ENCODE data around the gene RUNX1.

RUNX1 gene

DNA sequence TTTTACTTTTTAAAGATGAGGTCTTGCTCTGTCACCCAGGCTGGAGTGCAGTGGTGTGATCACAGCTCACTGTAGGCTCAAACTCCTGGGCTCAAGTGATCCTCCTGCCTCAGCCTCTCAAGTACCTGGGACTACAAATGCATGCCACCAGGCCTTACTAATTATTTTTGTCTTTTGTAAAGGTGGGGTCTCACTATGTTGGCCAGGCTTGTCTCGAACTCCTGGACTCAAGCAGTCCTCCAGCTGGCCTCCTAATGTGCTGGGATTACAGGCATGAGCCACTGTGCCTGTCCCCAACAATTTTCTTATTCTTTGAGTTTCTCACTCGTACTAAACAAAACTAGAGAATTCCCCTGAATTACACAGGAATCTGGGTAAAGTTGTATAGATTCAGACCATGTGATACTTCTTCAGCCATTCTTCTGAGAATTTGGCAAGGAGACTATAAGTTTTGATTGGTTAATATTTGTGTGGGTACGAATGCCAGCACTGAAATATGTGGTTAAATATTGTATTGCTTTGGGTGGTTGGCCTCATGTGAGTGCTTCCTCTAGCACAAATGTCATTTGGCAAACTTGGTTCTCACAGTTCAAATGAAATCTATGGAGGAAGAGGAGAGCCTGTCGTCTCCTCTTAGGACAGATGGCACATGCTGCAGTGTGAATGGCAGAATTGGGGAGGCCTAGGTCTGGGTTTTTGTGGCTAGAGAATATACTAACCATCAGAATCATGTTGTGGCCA is 104.9 kb downstream of the RUNX1 start:
- no peak for DNase-seq

DNA sequence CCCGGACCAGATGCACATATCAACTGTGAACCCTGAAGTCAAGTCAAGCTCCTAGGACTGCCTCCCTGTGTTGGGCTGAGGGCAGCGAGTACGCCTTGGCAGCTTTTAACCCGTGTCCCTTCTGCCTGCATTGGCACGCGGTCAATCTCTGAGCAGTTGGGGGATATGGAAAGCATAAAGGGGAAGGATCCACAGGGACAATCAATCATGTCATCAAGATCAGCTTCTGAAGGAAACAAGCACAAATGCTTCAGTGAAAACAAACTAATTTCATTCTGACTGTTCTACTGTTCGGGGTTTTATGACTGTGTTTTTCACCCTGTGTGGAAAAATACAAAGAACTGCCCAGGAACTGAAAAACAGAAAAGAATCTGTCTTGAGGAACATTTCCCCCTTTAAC is 106.2 kb downstream of the RUNX1 start:
- DNase-seq = no peak

- no peak for DNase-seq
Observed at GRCh38 chr21:34941162-34941561, 107.9 kb downstream of the RUNX1 start.

DNA sequence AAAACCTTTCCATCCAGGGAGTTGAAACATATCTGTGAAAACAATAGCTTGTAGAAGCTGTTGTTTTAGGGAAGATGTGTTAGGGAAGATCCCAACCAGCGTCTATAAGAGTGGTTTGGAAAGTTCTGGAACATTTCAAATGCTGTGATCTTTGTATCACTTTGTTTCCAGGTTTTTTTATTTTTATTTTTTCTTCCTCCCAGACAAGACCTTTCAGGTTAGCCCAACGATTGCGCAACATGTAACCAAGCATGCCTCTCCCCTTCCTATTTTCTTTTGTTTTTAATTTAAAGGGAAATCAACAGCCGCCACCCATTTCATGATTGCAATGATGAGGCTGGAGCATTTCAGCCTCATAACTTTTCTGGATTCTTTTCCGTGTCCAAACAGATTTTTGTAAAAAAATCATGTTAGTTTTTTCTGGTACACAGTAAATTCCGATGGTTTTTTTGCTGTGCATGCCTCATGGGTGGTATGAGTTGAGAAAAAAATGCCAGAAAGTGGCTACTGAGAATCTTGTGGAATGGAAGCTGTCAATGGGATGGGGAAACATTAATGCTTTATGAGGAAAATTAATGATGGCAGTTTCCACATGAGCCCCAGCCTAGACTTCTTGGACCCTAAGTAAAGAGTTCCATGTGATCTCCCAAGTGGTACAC is 109.3 kb downstream of the RUNX1 start:
- no peak for DNase-seq

GRCh38 chr21:34938089-34938764 is 110.9 kb downstream of the RUNX1 start:
- no peak for DNase-seq

GRCh38 chr21:34936883-34937563 is 112.1 kb downstream of the RUNX1 start:
- DNase-seq = no peak

DNA sequence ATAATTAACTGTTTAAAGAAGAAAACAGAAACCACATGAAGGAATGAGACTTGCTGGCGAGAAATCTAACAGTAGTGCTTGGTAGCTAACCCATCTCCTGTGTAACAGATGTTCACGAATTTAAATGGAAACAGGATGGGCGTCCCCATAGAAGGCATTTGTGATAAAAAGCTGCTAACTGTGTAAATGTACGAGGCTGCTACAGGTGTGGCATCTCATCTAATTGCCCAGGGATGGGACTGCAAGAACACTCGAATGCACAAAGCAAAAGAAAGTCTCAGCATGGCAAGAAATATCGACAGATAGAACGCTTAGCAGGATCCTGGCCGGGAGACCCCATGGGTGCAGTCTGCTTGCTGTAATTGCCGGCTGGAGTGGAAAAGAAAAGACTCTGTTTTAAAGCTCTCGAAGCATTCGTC is 112.7 kb downstream of the RUNX1 start:
- DNase-seq = no peak

DNA sequence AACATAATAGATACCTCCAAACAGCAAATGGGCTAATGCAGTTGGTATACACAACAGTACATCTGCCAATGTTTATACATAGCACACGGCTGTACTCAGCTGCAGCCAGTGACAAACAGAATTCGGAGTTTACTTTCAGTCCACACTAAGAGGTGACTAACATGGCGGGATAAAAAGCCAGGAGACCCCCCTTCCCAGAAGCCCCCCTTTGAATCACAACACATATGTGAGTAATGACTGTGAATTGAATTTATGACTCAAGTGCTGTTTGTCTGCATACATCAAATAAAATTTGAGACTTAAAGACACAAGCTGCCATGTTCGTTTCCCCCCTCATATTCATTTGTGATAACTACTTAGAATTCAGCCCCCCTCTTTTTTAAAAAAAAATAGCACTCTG is 113.2 kb downstream of the RUNX1 start:
- no peak for DNase-seq

DNA sequence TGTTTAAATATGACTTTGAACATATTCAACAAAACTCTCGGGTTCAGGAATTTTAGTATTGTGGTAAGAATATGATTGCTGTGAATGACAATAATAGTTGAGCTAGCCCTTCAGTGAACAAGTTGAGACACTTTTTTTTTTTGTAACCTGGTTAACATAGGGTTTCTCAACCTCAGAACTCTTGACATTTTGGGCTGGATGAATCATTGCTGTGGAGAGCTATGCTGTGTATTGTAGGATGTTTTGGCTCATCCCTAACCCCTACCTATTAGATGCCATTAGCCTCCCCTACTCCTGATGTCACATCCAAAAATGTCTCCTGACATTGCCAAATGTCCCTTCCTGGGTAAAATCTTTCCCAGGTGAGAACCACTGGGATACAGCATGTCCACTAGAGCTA is 113.7 kb downstream of the RUNX1 start:
- no peak for DNase-seq

DNA sequence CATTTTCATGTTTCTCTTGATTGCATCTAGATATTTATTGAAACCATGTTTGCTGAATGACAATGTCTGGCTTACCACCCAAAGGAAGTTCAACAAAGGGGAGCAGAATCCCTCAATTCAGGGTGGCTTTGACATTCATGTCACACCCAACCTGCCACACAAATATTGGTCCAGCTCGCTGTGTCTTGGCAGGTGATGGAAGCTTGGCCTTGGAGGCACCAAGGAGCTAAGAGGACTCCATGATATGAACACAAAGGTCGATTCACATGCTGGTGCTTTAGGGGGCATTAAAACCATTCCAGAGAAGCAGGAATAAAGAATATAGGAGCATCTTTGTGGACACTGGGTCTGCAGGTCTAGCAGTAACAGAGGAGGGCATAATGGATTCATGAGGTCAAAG is 114.8 kb downstream of the RUNX1 start:
- DNase-seq = no peak

GRCh38 chr21:34933609-34934335 is 115.3 kb downstream of the RUNX1 start:
- DNase-seq = no peak

DNA sequence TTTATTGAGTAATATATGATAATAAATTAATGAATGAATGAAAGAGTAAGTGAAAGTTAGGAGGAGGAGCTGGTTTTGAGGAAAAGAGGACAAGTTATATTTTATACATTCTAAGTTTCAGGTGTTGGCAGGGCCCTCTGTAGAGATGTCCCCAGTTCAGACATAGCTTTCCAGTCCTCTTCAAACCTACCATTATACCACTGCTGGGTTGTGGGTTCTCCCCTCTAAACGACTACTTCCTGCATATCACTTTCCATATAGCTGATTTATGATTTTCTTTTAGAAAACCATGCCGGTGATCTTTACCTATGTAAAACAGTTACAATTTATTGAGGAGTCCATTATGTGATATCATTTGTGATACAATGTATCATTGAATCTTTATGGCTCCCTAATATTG is 116.9 kb downstream of the RUNX1 start:
- no peak for DNase-seq

DNA sequence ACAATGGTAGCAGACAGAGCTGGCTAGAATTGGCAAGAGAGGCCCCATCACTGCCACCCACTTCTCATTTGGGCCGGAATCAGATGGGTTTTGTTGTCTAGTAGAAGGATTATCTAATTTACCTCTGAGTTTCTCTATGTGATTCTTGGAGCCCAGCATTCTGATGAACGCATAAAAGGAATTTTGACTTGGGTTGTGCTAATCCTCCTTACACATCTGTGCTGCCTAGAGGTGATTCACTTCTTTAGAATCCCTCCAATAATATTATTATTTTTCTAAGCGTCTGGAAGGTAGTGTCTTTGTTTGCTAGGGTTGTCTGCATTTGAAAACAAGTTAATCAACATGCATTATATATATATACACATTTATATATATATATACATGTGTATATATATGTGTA is 118.1 kb downstream of the RUNX1 start:
- DNase-seq = no peak

- no peak for DNase-seq
Observed at GRCh38 chr21:34928637-34929036, 120.5 kb downstream of the RUNX1 start.

- no peak for DNase-seq
Observed at GRCh38 chr21:34927992-34928391, 121.1 kb downstream of the RUNX1 start.

- no peak for DNase-seq
Observed at GRCh38 chr21:34926803-34927467, 122.2 kb downstream of the RUNX1 start.

DNA sequence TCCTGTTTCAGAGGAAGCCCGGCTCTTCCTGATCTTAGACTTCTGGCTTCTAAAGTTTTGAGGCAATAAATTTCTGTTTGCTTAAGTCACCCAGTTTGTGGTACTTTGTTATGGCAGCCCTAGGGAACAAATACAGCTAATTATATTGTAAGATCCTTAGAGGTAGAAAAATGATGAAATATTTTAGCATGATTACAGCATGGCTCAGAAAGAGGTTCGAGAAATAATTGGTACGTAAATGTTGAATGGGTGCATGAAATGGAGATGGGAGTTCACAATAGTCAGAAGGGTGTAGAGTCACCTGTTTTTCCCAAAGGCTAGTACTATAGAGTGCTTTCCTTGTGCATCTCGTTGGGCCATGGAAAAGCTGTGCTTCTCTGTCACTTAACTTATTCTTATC is 123.5 kb downstream of the RUNX1 start:
- no peak for DNase-seq

GRCh38 chr21:34924771-34925419 is 124.2 kb downstream of the RUNX1 start:
- no peak for DNase-seq

GRCh38 chr21:34924194-34924593 is 124.9 kb downstream of the RUNX1 start:
- no peak for DNase-seq

DNA sequence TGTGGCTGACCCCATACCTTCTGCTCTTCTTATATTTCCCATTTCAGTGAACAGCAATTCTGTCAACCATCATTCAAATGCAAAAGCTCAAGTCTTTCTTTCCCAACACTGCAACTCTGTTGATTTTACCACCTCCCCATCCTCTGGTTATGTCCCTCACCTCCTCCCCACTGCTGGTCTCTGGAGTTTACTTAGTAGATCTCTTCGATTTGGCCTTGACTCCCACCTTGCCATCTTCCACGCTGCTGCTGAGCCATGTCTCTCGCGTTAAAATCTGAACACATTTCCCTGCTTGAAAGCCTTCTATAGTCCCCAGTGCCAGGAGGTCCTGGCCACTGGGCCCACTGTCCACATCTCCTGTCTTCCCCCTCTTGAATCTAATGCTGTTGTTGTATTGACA is 125.5 kb downstream of the RUNX1 start:
- no peak for DNase-seq

GRCh38 chr21:34923202-34923601 is 125.9 kb downstream of the RUNX1 start:
- DNase-seq = no peak

DNA sequence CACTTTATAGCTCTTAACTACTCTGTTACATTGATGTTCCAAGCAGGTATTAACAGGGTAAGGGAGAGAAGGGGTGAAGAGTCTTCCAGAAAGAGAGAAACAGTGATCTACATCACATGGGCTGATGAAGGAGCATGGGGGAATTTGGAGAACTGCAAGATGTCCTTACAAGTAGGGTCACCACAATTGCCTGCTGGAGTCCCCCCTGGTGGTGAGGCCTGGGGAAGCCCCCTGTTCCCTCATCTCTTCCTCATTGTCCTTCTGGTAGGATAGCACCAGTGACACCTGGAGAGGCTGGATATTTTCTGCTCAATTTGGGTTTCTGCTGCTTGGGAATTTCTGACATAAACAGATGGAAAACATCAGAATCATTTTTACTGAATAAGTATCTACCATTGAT is 126.6 kb downstream of the RUNX1 start:
- DNase-seq = no peak
